OCI-LY3 (cell line): ENCODE results near the gene BMS1.
"Not testable (repeated sequence)": the region's sequence is repeated elsewhere in the genome, so short reads cannot be mapped to it uniquely, and the experiment has no call there.

ENCODE experiments used
- H2AFZ ChIP-seq: fragments of 200-600, 300-600 bp; shearing (Covaris generic); 2 replicates; pipeline ENCODE4 v1.6.0; 2014; ENCODE audit warnings: antibody characterized with exemption, low read depth, low read length
- H3K27ac ChIP-seq: fragments of 200-600, 300-600 bp; sonication (generic); 2 replicates; pipeline ENCODE4 v1.5.1; 2014; ENCODE audit warnings: mild to moderate bottlenecking, low read length, moderate library complexity, mixed read lengths
- H3K27me3 ChIP-seq: fragments of 200-600, 300-600 bp; sonication (generic); 2 replicates; pipeline ENCODE4 v1.6.1; 2014; ENCODE audit warnings: low read depth, low read length, mixed read lengths
- H3K36me3 ChIP-seq: fragments of 200-600, 300-600 bp; sonication (generic); replicated peaks from 2 replicates; pipeline ENCODE3; 2014; ENCODE audit warnings: low read depth, low read length, mixed read lengths
- H3K4me1 ChIP-seq: fragments of 300-600, 200-600 bp; sonication (generic); 2 replicates; pipeline ENCODE4 v1.6.1; 2014; ENCODE audit warnings: low read length, mixed read lengths
- H3K4me2 ChIP-seq: fragments of 200-600, 300-600 bp; sonication (generic); 2 replicates; pipeline ENCODE4 v1.6.1; 2014; ENCODE audit warnings: low read length, mixed read lengths
- H3K4me3 ChIP-seq: fragments of 300-600, 200-600 bp; sonication (generic); 2 replicates; pipeline ENCODE4 v1.5.1; 2014; ENCODE audit warnings: antibody characterized with exemption, mild to moderate bottlenecking, low read length, moderate library complexity
- H3K79me2 ChIP-seq: fragments of 300-600, 200-600 bp; shearing (Covaris generic); 2 replicates; pipeline ENCODE4 v1.6.1; 2014; ENCODE audit warnings: mild to moderate bottlenecking, low read length, mixed read lengths
- H3K9ac ChIP-seq: fragments of 300-600, 200-600 bp; shearing (Covaris generic); 2 replicates; pipeline ENCODE4 v1.6.0; 2014; ENCODE audit warnings: mild to moderate bottlenecking, low read length, moderate library complexity
- H3K9me3 ChIP-seq: fragments of 200-600, 300-600 bp; shearing (Covaris generic); 2 replicates; pipeline ENCODE4 v1.6.1; 2014; ENCODE audit warnings: low read length, mixed read lengths; ENCODE audit not compliant: insufficient read depth
- H4K20me1 ChIP-seq: fragments of 200-600, 300-600 bp; sonication (generic); 2 replicates; pipeline ENCODE4 v1.6.1; 2016; ENCODE audit warnings: low read length, mixed read lengths; ENCODE audit not compliant: insufficient read depth
- EZH2phosphoT487 ChIP-seq: fragments of 200-600 bp; shearing (Covaris generic); IDR thresholded peaks from 2 replicates; pipeline ENCODE4 v1.6.1; 2018; ENCODE audit warnings: antibody characterized with exemption, mixed run types, low read depth
- TF ChIP-seq, protein P1 (sequence below): fragments of 200-600, 300-600 bp; sonication (generic); IDR thresholded peaks from 2 replicates; pipeline ENCODE4 v1.5.1; 2014; ENCODE audit warnings: antibody characterized with exemption, low read length, low read depth

The BMS1 gene

GRCh38 chr10:42809676-42810075 lies 27.1 kb downstream of the BMS1 start:
- Histone ChIP-seq H3K27me3 (no peaks in the 10 kb centered on the region), H4K20me1 (no peaks in the 10 kb centered on the region), H3K4me1 (no peaks in the 10 kb centered on the region), H3K79me2 (peaks cover 7% of the 10 kb centered on the region), H3K27ac (no peak overlapping the region), H2AFZ (no peak overlapping the region), H3K9me3 (no peaks in the 10 kb centered on the region), H3K4me3 (no peak overlapping the region), H3K9ac (no peak overlapping the region), H3K4me2 (no peak overlapping the region), H3K36me3 (peaks cover 17% of the 10 kb centered on the region)
- no peak for TF ChIP-seq EZH2phosphoT487
- TF ChIP-seq, protein P1, sequence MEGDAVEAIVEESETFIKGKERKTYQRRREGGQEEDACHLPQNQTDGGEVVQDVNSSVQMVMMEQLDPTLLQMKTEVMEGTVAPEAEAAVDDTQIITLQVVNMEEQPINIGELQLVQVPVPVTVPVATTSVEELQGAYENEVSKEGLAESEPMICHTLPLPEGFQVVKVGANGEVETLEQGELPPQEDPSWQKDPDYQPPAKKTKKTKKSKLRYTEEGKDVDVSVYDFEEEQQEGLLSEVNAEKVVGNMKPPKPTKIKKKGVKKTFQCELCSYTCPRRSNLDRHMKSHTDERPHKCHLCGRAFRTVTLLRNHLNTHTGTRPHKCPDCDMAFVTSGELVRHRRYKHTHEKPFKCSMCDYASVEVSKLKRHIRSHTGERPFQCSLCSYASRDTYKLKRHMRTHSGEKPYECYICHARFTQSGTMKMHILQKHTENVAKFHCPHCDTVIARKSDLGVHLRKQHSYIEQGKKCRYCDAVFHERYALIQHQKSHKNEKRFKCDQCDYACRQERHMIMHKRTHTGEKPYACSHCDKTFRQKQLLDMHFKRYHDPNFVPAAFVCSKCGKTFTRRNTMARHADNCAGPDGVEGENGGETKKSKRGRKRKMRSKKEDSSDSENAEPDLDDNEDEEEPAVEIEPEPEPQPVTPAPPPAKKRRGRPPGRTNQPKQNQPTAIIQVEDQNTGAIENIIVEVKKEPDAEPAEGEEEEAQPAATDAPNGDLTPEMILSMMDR = no peak

DNA sequence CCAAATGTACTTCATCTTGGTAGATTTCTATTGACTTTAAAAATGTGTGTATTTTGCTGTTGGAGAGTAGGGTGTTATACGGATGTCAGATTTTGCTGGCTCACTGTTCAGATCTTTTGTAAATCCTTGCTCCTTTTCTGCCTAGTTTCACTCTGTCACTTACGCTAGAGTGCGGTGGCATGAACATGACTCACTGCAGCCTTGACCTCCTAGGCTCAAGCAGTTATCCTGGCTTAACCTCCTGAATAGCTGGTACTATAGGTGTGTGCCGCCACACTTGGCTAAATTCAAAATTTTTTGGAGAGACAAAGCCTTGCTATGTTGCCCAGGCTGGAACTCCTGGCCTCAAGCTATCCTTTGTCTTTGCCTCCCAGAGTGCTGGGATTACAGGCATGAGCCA lies 29.4 kb downstream of the BMS1 start:
- no peak overlapping the region for H3K27ac ChIP-seq
- no peaks in the 10 kb centered on the region for H4K20me1 ChIP-seq
- peaks cover 6% of the 10 kb centered on the region for H3K36me3 ChIP-seq
- no peaks in the 10 kb centered on the region for H3K27me3 ChIP-seq
- no peaks in the 10 kb centered on the region for H3K4me1 ChIP-seq
- H3K9ac ChIP-seq = no peak overlapping the region
- H3K9me3 ChIP-seq = no peaks in the 10 kb centered on the region
- H3K79me2 ChIP-seq = peaks cover 7% of the 10 kb centered on the region
- no peak overlapping the region for H3K4me2 ChIP-seq
- H3K4me3 ChIP-seq = no peak overlapping the region
- no peak overlapping the region for H2AFZ ChIP-seq
- no peak for TF ChIP-seq EZH2phosphoT487
- TF ChIP-seq, protein P1 = no peak

GRCh38 chr10:42813989-42814687 lies 31.5 kb downstream of the BMS1 start:
- not testable (repeated sequence) for H3K36me3 ChIP-seq

DNA sequence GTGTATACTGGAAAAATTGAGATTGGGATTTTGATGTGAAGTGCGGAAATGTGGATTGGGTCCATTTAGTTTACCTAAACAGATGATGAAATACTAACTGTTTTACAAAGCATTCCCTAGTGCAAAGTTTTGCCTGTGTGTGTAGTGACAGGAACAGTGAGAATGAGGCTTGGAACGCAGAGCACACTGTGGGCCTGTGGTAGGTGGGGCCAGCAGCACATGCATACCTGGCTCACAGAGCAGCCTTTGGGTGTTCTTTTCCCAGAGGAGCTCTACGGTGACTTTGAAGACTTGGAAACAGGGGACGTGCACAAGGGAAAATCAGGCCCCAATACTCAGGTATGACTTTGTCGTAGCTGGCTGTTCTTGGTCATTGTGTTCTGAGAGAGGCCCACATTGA lies 33.7 kb downstream of the BMS1 start:
- not testable (repeated sequence) for H3K27me3 ChIP-seq, H3K9ac ChIP-seq, H3K79me2 ChIP-seq, H2AFZ ChIP-seq, H3K36me3 ChIP-seq, H3K4me1 ChIP-seq, H4K20me1 ChIP-seq, H3K27ac ChIP-seq, H3K4me3 ChIP-seq, H3K4me2 ChIP-seq, H3K9me3 ChIP-seq

More at GRCh38 chr10:42813989-42814687, 31.5 kb downstream of the BMS1 start:
- not testable (repeated sequence) for H4K20me1 ChIP-seq, H3K9me3 ChIP-seq, H3K4me3 ChIP-seq, H3K79me2 ChIP-seq, H2AFZ ChIP-seq, H3K4me2 ChIP-seq, H3K9ac ChIP-seq, H3K27ac ChIP-seq, H3K27me3 ChIP-seq, H3K4me1 ChIP-seq

DNA sequence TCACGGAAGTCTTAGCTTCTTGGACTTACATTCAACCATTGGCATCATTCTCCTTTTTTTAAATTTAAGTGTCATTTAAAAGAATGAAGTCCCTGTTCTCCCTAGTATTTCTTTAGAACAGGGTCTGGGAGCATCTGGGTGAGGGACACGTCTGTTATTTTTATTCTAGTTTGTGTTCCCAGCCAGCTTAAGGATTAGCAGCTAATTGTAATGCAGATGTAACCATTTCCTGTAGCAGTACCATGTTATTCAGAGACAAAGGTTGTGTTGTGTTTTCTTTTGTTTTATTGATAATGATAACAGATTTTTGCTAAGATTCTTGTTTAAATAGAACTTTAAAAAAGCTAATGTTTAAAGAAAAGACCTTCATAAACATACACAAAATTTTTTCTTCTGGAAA lies 34.3 kb downstream of the BMS1 start:
- no peaks in the 10 kb centered on the region for H3K27me3 ChIP-seq
- H4K20me1 ChIP-seq = no peaks in the 10 kb centered on the region
- H3K4me2 ChIP-seq = no peak overlapping the region
- H2AFZ ChIP-seq = no peak overlapping the region
- H3K79me2 ChIP-seq = peaks cover 4% of the 10 kb centered on the region
- H3K4me3 ChIP-seq = no peak overlapping the region
- no peak overlapping the region for H3K9ac ChIP-seq
- no peak overlapping the region for H3K27ac ChIP-seq
- no peak for TF ChIP-seq EZH2phosphoT487
- TF ChIP-seq, protein P1 = no peak
- no peaks in the 10 kb centered on the region for H3K4me1 ChIP-seq
- H3K9me3 ChIP-seq = no peaks in the 10 kb centered on the region
- H3K36me3 ChIP-seq = peaks cover 1% of the 10 kb centered on the region

- not testable (repeated sequence) for H3K36me3 ChIP-seq, H3K9me3 ChIP-seq, H3K27me3 ChIP-seq, H3K79me2 ChIP-seq, H3K9ac ChIP-seq, H2AFZ ChIP-seq, H3K4me3 ChIP-seq, H4K20me1 ChIP-seq, H3K4me1 ChIP-seq, H3K27ac ChIP-seq, H3K4me2 ChIP-seq
These were observed 34.8 kb downstream of the BMS1 start for GRCh38 chr10:42817417-42817816.

DNA sequence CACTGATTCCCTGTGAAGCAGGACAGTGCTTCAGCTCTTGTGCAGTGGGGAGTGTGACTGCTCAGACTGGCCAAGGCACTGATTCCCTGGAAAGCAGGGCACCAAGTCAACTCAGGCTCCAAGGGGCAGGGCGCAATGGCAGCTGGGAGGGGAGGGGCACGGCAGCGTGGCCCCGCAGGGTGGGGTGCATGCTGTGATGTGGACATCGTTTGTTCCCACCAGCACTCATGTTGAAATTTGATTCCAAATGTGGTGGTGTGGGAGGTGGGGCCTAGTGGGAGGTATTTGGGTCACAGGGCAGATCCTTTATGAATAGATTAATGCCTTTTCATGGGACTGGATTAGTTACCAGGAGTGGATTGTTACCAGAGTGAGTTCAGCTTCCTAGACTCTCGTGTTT lies 44.2 kb downstream of the BMS1 start:
- not testable (repeated sequence) for H3K9ac ChIP-seq, H3K27ac ChIP-seq, H3K4me2 ChIP-seq, H3K4me3 ChIP-seq, H3K79me2 ChIP-seq, H3K27me3 ChIP-seq, H4K20me1 ChIP-seq, H3K9me3 ChIP-seq, H2AFZ ChIP-seq, H3K36me3 ChIP-seq, H3K4me1 ChIP-seq
